ENCODE data around the gene PRDX6. TPM values are rescaled to one million over a fixed set of nuclear protein-coding genes. Genes with fewer than 3 reads are reported as not detected.

Gene PRDX6
- total RNA-seq, 1 donor from 2014 or later, result 520 TPM

DNA sequence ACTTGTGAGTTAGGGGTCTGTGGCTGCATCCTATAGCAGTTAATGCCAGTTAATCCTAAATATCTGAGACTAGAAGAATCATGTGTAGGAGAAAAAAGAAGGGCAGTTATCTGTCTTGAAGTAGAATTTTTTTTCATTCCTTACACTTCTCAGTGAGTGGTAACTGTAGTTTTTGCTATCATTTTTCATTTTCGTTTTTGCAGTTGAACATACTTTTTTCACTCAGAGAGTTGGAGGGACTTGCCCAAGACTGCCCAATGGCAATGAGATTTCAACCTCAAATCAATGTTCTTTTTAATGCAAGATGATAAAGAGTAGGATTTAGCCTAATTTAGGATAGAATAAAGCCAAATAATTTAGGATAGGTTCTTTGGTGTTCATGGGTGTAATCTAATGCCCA is 5.5 kb downstream of the PRDX6 start:
- no peaks in the 10 kb centered on the region for H3K27me3 ChIP-seq (ENCODE audit: insufficient read depth, low read length)
- H2AFZ ChIP-seq (ENCODE audit: low read depth, low read length), result no peak overlapping the region
- no peaks in the 10 kb centered on the region for H3K9me3 Mint-ChIP-seq (ENCODE audit: unreplicated experiment)
- H3K4me3 ChIP-seq (ENCODE audit: insufficient read depth, low read depth, low read length), result no peak overlapping the region
- H3K9me3 ChIP-seq (ENCODE audit: insufficient read depth, low read depth, low read length), result no peaks in the 10 kb centered on the region
- no peak overlapping the region for H3K9ac ChIP-seq (ENCODE audit: low read length)
- no peak overlapping the region for H3K27ac ChIP-seq (ENCODE audit: low read depth, low read length)
- no peak overlapping the region for H3K4me3 Mint-ChIP-seq (ENCODE audit: unreplicated experiment)
- no peak overlapping the region for H3K27ac Mint-ChIP-seq (ENCODE audit: unreplicated experiment)
- H3K27me3 Mint-ChIP-seq (ENCODE audit: low read depth, unreplicated experiment), result no peaks in the 10 kb centered on the region
- no peak overlapping the region for H3K4me2 ChIP-seq (ENCODE audit: low read length)
- no peak for DNase-seq (ENCODE audit: low read depth)
- TF ChIP-seq EZH2 (IDR thresholded peaks at IDR 0.05; ENCODE audit: insufficient read depth, low read length), result no peak
- TF ChIP-seq, protein P1, sequence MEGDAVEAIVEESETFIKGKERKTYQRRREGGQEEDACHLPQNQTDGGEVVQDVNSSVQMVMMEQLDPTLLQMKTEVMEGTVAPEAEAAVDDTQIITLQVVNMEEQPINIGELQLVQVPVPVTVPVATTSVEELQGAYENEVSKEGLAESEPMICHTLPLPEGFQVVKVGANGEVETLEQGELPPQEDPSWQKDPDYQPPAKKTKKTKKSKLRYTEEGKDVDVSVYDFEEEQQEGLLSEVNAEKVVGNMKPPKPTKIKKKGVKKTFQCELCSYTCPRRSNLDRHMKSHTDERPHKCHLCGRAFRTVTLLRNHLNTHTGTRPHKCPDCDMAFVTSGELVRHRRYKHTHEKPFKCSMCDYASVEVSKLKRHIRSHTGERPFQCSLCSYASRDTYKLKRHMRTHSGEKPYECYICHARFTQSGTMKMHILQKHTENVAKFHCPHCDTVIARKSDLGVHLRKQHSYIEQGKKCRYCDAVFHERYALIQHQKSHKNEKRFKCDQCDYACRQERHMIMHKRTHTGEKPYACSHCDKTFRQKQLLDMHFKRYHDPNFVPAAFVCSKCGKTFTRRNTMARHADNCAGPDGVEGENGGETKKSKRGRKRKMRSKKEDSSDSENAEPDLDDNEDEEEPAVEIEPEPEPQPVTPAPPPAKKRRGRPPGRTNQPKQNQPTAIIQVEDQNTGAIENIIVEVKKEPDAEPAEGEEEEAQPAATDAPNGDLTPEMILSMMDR (IDR thresholded peaks at IDR 0.05; ENCODE audit: insufficient read depth, low read depth, low read length), result no peak
- H3K79me2 ChIP-seq (ENCODE audit: insufficient read depth, low read length), result peaks cover 50% of the 10 kb centered on the region
- peaks cover 57% of the 10 kb centered on the region for H4K20me1 ChIP-seq (ENCODE audit: insufficient read depth, low read length)
- peaks cover 70% of the 10 kb centered on the region for H3K36me3 ChIP-seq (ENCODE audit: insufficient read depth, low read length)
- H3K36me3 Mint-ChIP-seq (ENCODE audit: low read depth, unreplicated experiment), result peaks cover 22% of the 10 kb centered on the region
- H3K4me1 Mint-ChIP-seq (ENCODE audit: low read depth, unreplicated experiment), result peaks cover 9% of the 10 kb centered on the region
- peaks cover 13% of the 10 kb centered on the region for H3K4me1 ChIP-seq (ENCODE audit: insufficient read depth, low read length)
- FAIRE-seq, result no peak

DNA sequence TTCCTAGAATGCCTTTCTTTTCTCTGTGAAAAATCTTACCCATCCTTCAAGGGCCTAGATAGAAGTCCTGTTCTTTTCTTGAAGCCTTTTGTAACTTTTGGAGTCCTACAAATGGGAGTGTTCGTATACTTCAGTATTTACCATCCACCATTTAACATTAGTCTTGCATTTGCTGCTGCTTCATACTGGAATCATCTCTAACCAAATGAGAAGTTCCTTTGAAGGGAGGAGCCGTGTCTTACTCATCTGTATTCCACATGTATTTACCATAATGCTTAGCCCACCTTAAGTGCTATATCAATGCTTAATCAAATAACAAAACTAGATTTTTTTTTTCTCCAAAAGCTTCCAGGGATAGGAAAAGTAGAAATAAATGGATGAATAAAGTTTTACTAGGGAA is 7.1 kb downstream of the PRDX6 start:
- TF ChIP-seq, protein P1 (IDR thresholded peaks at IDR 0.05; ENCODE audit: insufficient read depth, low read depth, low read length), result no peak
- no peak for TF ChIP-seq EZH2 (IDR thresholded peaks at IDR 0.05; ENCODE audit: insufficient read depth, low read length)
- peaks cover 9% of the 10 kb centered on the region for H3K4me1 Mint-ChIP-seq (ENCODE audit: low read depth, unreplicated experiment)
- H3K9me3 Mint-ChIP-seq (ENCODE audit: unreplicated experiment), result no peaks in the 10 kb centered on the region

DNA sequence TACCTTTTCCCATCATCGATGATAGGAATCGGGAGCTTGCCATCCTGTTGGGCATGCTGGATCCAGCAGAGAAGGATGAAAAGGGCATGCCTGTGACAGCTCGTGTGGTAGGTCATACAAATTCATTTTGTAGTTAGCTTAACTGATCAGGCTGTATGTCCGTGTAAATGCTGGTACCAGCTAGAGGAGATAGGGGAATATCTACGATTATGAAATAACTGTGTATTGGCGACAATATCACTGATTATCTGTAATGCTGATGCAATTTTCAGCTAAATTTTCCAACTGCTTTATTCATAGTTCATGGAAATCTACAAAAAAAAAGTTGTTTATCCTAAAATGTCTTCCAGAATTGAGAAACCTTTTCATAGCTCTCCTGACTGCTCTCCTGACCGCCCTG is 8.3 kb downstream of the PRDX6 start:
- peaks cover 23% of the 10 kb centered on the region for H3K79me2 ChIP-seq (ENCODE audit: insufficient read depth, low read length)
- no peak overlapping the region for H3K27ac ChIP-seq (ENCODE audit: low read depth, low read length)
- no peak overlapping the region for H3K4me3 ChIP-seq (ENCODE audit: insufficient read depth, low read depth, low read length)
- no peak overlapping the region for H3K4me2 ChIP-seq (ENCODE audit: low read length)
- no peaks in the 10 kb centered on the region for H3K27me3 Mint-ChIP-seq (ENCODE audit: low read depth, unreplicated experiment)
- peaks cover 2% of the 10 kb centered on the region for H3K4me1 Mint-ChIP-seq (ENCODE audit: low read depth, unreplicated experiment)
- H3K4me1 ChIP-seq (ENCODE audit: insufficient read depth, low read length), result no peaks in the 10 kb centered on the region
- H3K36me3 ChIP-seq (ENCODE audit: insufficient read depth, low read length), result peaks cover 79% of the 10 kb centered on the region
- H3K9ac ChIP-seq (ENCODE audit: low read length), result no peak overlapping the region
- DNase-seq (ENCODE audit: low read depth) (no peak), FAIRE-seq (no peak)
- TF ChIP-seq, protein P1 (IDR thresholded peaks at IDR 0.05; ENCODE audit: insufficient read depth, low read depth, low read length), result no peak
- TF ChIP-seq EZH2 (IDR thresholded peaks at IDR 0.05; ENCODE audit: insufficient read depth, low read length), result no peak
- H3K27me3 ChIP-seq (ENCODE audit: insufficient read depth, low read length), result no peaks in the 10 kb centered on the region
- no peaks in the 10 kb centered on the region for H3K9me3 ChIP-seq (ENCODE audit: insufficient read depth, low read depth, low read length)
- peaks cover 29% of the 10 kb centered on the region for H4K20me1 ChIP-seq (ENCODE audit: insufficient read depth, low read length)
- no peak overlapping the region for H3K4me3 Mint-ChIP-seq (ENCODE audit: unreplicated experiment)
- peaks cover 33% of the 10 kb centered on the region for H3K36me3 Mint-ChIP-seq (ENCODE audit: low read depth, unreplicated experiment)
- no peak overlapping the region for H3K27ac Mint-ChIP-seq (ENCODE audit: unreplicated experiment)
- H3K9me3 Mint-ChIP-seq (ENCODE audit: unreplicated experiment), result no peaks in the 10 kb centered on the region
- H2AFZ ChIP-seq (ENCODE audit: low read depth, low read length), result no peak overlapping the region

More for the DNA sequence above, 7.1 kb downstream of the PRDX6 start:
- Histone ChIP-seq H3K27me3 (ENCODE audit: insufficient read depth, low read length) (no peaks in the 10 kb centered on the region), H3K4me1 (ENCODE audit: insufficient read depth, low read length) (peaks cover 7% of the 10 kb centered on the region), H3K4me2 (ENCODE audit: low read length) (no peak overlapping the region), H3K36me3 (ENCODE audit: insufficient read depth, low read length) (peaks cover 85% of the 10 kb centered on the region), H2AFZ (ENCODE audit: low read depth, low read length) (no peak overlapping the region), H3K9me3 (ENCODE audit: insufficient read depth, low read depth, low read length) (no peaks in the 10 kb centered on the region), H3K4me3 (ENCODE audit: insufficient read depth, low read depth, low read length) (no peak overlapping the region), H3K9ac (ENCODE audit: low read length) (no peak overlapping the region), H3K79me2 (ENCODE audit: insufficient read depth, low read length) (peaks cover 34% of the 10 kb centered on the region), H3K27ac (ENCODE audit: low read depth, low read length) (no peak overlapping the region), H4K20me1 (ENCODE audit: insufficient read depth, low read length) (peaks cover 41% of the 10 kb centered on the region)
- Mint-ChIP-seq H3K4me3 (ENCODE audit: unreplicated experiment) (no peak overlapping the region), H3K27me3 (ENCODE audit: low read depth, unreplicated experiment) (no peaks in the 10 kb centered on the region), H3K36me3 (ENCODE audit: low read depth, unreplicated experiment) (peaks cover 35% of the 10 kb centered on the region), H3K27ac (ENCODE audit: unreplicated experiment) (no peak overlapping the region)
- DNase-seq (ENCODE audit: low read depth), result no peak
- FAIRE-seq, result no peak

Measured in astrocyte (in vitro differentiated cells and primary cell).